HG02870 (cell line): ENCODE measurements around the gene TMED1.

Source experiments
- ATAC-seq: cut with Tn5 transposase; IDR thresholded peaks from one replicate; pipeline ENCODE4 v1.9.1; 2021; ENCODE audit warnings: mild to moderate bottlenecking, moderate library complexity; ENCODE audit not compliant: unreplicated experiment

TMED1 gene

DNA sequence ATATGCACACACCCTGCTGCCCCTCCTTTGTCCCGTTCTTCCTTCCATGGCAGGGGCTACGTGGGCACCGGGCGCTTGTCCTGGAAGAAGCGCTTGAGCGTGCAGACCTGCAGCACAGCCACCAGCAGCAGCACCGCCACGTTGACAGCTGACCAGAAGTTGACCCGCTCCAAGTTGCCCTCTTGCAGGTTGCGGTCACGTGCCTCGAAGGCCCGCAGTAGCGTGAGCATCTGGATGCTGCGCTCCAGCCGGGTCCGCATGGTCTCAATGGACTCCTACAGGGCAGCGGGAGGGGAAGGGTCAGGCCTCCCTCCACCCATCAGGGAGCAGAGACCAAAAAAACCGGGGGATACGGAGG lies 3.1 kb downstream of the TMED1 start:
- no peak for ATAC-seq

DNA sequence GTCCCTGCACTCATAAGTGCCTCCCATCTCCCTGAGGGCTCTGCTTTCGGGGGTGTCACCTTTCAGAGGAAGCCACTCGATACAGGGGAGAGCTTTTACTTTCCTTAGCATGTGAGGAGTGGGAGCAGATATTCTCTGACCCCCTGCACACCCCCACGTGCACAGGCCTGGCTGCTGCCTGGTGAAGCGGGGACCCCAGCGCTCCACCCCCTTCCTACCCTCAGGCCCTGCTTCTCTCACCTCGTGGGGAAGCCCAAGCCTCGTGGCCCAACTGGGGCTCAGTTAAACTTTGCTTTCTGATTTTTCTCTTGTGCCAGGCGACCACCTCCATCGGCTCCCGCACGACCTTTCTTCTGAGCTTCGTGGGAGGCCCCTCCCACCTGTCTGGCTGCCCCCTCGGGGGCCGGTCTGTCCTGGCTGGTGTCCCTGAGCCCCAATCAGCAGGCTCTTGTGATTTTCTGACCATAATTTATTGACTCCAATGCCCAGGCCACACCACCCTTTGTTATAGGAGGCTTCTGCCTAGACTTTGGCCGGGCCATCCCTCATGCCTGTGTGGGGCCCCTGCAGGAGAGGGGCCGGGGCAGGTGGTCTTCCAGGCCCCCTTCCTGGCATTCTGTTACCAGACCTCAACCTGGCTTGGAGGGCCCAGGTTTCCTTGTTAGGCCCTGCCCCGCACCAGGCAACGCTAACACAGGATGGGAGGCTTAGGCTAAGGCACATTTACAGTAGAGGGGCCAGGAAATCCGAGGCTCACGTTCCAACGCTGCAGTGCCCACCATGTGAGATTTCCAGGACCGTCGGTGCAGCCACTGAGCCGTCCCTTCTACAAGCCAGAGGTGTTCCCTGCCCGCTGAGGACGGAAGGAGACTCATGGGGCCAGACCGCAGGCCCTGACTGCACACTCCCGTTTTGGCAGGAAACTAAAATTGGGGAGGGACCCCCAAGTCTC lies 3.7 kb downstream of the TMED1 start:
- no peak for ATAC-seq

DNA sequence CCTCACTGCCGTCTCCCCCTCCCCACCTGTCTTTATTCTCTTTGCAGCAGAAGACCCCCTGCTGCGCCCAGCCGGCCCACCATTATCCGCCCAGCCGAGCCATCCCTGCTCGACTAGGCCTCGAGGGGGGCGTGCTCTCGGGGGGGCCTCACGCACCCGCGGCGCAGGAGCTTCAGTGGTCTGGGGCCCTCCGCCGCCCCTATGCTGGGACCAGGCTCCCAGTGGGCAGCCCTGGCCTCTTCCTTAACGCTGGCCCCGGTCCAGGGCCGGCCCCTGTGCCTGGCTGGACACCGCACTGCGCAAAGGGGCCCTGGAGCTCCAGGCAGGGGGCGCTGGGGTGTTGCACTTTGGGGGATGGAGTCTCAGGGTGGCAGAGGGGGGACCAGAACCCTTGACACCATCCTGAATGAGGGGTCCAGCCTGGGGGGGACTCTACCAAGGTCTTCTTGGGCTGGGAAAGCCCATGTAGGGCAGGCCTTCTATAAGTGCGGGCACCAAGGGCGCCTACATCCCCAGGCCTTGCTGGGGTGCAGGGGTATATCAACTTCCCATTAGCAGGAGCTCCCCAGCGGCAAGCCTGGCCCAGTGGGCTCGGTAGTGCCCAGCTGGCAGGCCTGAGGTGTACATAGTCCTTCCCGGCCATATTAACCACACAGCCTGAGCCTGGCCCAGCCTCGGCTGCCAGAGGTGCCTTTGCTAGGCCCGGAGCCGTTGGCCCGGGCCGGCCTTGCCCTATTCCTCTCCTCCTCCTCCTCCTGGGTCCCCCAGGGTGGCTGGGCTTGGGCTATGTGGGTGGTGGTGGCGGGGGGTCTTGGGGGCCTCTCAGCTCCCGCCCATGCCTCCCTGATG lies 4.9 kb downstream of the TMED1 start:
- no peak for ATAC-seq

DNA sequence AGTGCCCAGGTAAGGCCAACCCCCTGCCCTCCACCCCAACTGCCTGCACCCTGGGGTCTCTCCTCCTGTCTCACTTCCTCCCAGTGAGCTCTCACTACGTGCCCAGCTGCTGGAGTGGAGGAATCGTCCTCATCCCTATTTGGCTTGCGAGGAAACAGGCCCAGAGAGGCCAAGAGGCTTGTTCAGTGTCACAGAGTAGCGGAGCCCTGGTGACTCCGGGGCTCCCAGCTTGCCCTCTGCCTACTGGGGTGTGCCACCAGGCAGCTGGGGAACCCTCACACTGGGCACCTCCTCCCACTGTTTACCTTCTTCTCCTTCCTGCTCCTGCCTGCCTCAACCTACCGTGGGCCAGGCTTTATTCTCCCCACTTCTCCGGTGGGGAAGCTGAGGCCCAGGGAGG lies 5.6 kb downstream of the TMED1 start:
- no peak for ATAC-seq

DNA sequence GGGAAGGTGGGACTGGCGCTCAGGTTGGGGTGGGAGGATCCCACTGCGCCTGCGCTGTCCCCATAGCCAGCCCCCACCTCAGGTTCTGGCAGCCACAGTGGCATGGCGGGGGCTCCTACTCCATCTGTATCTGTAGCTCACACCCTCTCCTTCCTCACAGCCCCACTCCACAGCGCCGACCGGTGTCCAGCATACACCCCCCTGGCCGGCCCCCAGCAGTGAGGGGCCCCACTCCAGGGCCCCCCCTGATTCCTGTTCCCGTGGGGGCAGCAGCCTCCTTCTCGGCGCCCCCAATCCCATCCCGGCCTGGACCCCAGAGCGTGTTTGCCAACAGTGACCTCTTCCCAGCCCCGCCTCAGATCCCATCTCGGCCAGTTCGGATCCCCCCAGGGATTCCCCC lies 6.0 kb downstream of the TMED1 start:
- ATAC-seq: no peak

DNA sequence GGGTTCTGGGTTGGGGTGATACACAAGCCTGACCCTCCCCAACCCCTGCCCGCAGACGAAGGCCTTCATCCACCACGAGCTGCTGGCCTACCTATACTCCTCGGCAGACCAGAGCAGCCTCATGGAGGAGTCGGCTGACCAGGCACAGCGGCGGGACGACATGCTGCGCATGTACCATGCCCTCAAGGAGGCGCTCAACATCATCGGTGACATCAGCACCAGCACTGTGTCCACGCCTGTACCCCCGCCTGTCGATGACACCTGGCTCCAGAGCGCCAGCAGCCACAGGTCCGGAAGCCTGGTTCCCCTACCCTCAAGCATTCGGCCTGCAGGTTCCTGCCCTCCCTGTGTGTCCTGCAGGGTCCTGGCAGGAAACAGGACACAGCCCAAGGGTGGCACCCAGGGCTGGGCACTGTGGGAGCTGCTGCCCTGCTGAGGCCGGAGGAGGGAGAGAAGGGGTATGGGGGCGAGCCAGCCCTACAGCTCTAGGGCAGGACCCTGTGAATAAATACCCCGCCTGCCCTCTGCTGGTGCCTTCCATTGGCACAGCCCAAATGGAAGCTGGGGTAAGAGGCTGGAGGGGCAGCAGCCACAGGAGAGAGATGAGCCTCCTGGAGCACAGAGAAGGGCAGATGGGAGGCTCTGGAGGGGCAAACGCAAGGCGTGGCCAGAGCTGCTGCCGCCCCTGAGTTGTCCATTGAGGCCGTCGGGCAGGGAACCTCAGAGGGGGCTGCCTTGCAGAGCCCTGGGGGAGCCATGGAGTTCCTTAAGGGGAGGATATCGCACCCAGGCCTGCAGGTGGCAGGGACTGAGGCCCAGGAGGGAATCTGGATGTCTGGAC lies 6.8 kb downstream of the TMED1 start:
- ATAC-seq: no peak

DNA sequence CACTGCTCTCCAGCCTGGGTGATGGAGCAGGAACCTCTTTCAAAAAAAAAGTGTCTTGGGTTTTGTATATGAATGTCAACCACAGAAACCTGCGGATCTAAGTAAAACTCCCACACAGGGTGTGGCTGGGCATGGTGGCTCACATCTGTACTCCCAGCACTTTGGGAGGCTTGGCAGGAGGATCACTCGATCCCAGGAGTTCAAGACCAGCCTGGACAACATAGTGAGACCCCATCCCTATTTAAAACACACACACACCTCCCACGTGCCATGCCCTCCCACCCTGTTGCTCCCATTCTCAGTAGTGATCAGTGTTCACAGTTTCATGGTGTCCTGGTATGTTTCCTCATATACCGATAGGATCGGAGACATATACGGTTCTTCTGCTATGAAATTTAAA lies 9.2 kb downstream of the TMED1 start:
- no peak for ATAC-seq

DNA sequence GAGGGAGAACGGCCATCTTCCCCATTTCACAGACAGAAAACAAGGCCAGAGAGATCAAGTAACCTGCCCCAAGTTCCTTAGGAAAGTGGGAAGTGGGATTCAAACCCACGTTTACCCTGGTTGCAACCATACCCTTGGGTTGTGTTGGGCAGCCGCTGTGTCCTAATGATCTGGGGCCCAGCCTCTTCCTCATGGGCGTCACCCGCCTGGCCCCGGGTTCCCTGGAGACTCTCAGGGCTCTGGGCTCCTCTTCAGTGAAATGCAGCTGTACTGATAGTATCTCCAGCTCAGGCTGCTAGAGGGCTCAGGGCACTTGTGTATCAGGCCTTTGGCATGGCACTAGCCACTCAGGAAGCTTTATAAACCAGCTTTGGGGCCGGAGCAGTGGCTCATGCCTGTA lies 9.8 kb downstream of the TMED1 start:
- no peak for ATAC-seq

DNA sequence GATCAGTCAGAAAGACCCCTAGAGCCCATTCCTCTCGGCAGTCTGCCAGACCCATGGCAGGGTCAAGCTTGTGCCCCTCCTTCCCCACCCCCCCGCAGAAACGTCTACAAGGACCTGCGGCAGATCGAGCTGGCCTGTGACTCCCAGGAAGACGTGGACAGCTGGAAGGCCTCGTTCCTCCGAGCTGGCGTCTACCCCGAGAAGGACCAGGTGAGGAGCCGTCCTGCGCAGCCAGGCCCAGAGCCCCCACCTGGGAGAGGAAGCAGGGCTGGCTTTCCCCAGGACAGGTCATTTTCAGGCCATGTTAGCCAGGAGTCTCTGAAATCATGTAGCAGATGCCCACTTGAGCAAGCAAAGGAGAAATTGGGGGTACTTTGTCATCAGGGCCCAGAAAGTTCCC lies 12.3 kb downstream of the TMED1 start:
- ATAC-seq: no peak

DNA sequence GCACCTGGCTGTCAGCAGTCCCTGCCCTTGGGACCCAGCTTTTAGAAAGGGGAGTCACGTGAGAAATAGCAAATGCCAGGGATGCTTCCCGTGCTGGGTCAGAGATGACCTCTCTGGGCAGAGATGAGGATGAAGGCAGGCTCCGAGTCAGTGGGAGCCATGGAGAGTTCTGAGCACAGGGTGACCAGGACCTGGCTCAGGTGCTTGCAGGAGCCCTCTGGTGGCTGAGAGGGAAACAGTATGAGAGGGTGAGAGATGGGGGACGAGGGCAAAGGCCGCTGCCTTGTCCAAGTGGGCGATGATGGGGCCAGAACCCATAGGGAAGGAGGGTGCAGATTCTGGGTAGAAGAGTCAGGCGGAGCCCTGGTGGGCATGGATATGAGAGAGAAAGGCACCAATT lies 15.8 kb downstream of the TMED1 start:
- ATAC-seq: no peak

DNA sequence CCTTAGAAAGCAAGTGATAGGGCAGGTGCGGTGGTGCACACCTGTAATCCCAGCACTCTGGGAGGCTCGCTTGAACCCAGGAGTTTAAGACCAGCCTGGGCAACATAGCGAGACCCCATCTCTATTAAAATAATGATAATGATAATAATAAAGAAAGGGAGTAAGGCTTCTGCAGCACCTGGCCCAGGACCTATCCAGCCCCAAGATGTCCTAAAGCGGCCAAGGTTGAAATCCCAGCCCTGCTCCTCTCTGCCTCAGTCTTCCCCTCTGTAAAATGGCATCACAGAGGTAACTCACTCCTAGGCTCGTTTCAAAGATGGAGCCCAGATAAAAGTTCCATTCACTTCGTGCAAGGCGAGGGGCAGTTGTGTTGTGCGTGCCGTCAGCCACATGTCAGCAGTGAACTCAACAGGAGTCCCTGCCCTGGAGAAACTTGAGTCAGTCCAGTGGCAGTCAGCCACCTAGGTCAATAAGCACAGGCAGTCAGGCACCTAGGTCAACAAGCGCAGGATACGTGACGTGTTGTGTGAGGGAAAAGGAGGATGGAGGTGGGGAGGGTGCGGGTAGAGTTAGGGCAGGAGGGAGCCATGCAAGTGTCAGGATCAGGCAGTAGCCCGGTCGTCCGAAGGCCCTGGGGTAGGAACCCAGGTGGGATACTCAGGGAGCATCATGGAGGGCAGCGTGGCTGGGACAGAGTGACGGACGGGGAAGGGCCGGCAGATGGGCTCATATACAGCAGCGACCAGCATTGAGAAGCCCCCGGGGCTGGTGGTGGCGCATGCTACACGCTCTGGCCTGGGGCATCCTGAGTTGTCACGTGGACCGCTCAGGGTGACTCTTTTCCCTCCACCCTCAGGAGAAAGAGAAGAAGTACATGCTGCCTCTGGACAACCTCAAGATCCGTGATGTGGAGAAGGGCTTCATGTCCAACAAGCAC lies 16.6 kb downstream of the TMED1 start:
- no peak for ATAC-seq

DNA sequence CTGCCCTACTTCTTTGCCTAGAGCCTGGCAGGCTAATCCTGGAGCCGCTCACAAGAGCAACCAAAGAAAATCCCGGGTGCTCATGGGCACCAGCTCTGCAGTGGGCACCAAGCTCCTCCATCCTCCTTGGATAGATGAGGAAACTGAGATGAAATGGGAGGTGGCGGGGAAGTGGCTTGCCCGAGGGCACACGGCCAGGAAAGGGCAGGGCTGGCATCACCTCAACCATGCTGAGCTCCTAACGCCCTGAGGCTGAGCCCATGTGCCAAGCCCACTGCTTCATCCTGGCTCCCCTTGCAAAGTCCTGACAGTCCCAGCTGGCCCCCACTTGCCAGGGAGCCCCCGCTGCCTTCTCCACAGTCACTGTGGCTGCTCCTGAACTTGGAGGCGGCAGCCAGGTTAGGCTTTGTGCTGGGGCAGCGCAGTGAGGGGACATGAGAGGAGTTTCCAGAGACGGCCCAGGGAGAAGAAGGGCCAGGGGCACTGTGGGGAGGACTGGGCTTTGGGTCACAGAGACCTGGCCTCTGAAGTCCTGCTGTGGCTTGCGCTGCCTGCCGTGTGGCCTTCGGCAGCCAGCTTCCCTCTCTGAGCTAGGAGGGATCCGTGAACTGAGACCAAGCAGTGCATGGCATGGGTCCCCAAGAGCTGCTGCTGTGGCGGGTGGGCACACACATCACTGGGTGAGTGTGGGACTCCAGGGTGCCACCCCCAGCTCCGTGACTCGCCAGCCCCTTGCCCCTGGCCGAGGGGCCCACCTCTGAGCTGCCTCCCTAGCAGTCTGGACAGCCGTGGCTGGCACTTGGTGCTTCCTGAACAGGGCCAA lies 17.5 kb downstream of the TMED1 start:
- no peak for ATAC-seq

DNA sequence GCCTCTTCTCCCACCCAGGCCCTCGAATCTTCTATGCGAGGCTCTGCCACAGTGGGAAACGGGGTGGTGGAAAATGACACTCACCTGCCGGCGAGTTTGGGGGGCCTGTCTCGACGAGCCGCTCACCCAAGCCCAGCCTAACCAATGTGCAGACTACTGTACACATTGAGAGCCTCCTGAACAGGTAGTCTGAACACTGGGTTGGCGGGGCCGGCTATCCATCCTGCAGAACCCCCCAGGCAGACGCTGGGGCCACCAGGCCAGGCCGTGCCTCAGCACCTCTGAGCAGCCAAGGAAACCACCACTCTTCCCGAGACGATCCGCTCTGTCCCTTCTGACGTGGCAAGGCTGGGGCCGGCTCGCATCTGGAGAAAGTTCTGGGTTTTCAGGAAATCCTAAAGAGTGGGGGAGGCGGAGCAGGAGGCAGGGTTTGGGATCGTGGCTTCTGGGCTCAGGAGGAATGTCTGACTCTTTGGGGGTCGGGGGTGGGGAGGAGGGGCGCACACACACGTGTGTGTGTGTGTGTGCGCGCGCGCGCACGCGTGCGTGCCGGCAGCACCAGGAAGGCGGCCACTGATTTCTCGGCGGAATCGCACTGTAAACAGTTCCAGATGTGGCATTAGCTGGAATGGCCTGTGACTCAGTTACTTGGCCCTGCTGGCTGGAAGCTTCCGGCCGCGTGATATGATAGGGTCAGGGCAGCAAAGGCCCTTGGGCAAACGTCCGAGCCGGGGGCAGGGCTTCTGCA lies 18.5 kb downstream of the TMED1 start:
- no peak for ATAC-seq

DNA sequence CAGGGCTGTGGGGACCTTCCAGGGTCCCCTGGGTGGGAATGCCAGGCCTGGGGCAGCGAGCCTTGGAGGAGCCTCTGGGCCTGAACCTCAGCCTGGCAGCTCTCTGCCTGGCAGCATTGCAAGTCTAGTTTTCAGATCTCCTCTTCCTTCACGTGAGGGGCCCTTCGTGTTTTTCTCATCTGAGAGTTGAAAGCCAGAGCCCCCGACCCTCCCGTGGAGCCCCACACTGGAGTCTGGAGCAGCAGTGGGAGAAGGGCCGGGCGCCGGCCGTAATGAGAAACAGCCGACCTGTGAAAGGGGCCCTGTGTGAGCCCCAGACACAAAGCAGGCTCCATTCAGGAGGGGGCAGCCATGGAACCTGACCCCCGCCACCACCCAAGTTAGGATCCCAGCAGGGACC lies 19.3 kb downstream of the TMED1 start:
- no peak for ATAC-seq

DNA sequence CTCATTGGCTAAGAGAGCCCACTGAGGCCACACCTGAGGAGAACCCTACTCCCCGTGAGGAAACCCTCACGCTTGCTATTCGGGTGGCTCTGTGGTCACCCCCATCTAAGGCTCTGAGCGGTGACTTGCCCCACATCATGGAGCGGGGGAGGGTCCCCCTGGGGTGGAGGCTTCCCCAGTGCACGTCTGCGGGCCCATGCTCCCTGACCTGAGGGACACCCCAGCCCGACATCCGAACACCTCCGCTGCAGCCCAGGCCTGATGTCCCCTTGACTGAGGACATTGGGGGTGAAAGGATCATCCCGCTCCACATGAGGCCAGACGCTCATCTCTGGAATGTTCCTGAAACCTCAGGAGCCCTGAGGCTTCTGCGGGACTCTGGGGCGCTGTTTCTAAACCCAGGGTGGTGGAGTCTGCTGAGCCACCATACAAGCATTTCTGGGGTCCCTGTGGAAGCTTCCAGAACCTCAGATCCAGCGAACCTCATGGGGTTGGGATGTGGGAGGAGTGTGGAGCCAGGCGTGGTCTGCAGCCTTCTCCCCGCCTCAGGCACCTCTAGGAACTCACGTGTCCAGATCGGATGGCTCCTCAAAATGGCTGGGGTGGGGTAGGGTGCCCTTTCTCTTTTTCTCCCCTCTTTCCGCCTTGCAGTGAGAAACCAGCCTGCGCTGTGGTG lies 19.9 kb downstream of the TMED1 start:
- ATAC-seq: no peak

DNA sequence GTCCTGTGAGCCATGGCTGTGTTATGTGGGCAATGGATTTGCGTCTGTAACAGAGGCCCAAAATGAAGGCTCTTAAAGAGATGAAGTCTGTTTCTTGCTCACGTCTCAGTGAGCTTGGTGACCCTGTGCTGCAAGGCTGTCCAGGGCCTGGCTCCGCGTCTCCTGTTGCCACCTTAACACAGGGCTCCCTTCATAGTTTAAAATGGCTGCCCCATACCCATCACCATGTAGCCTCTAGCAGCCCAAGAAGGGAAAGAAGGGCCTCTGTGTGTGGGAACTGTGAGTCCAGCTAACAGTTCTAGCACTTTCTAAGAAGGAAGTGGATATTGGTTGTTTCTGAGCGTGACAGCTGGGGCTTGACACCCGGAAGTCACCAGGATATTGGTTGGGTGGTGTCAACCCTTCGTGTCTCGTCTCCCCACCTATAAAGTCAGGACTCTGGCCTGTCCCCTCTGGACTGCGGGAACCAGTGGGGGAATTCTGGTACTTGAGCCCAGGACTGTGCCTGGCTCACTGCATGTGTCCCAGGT lies 20.9 kb downstream of the TMED1 start:
- ATAC-seq: no peak

DNA sequence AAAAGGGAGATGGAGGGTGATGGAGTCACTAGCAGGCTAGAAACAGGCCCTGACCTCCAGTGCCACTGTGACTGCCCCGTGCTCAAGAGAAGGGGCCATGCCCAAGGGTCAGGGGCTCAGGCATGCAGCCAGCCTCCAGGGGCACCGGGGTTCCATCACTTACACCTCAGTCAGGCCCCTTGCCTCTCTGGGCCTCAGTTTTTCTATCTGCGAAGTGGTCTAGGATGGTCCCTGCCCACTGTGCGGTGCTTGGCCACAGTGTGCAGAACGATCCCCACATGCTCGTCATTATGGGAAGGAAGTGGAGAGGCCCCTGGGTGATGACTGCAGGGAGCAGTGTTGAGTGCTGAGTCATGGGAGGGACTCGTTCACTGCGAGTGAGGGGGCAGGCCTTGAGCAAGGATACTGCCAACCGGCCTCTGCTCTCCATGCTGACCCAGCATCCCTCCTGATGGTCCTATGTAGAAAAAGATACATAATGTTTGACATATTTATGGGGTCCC lies 23.1 kb downstream of the TMED1 start:
- ATAC-seq: no peak

DNA sequence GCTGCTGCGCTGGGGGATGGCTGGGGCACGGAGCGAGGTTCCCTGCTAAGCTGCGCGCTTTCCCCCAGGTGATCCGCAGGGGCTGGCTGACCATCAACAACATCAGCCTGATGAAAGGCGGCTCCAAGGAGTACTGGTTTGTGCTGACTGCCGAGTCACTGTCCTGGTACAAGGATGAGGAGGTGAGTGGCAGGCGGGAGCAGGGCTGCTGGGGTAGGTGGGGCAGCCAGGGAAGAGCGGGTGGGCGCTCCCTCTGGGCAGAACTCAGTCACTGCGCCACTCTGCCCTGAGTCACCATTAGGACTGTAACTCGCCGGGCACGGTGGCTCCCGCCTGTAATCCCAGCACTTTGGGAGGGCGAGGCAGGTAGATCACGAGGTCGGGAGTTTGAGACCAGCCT lies 23.8 kb downstream of the TMED1 start:
- ATAC-seq: no peak
